ENCODE measurements around the gene CEP350.

DNA sequence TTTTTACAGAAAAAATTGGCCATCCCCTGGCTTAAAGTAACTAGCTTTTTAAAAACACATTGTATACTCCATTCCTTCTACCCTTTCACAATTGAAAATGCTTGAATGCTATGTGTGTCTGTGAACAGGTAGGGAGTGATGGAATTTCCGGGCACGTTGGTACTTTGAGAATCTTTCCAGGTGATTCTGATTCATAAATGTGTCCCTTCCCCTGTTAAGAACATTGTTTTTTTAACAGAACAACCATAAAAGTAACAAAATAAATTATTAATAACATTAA is 142.7 kb downstream of the CEP350 start:
- TF ChIP-seq, protein P1, sequence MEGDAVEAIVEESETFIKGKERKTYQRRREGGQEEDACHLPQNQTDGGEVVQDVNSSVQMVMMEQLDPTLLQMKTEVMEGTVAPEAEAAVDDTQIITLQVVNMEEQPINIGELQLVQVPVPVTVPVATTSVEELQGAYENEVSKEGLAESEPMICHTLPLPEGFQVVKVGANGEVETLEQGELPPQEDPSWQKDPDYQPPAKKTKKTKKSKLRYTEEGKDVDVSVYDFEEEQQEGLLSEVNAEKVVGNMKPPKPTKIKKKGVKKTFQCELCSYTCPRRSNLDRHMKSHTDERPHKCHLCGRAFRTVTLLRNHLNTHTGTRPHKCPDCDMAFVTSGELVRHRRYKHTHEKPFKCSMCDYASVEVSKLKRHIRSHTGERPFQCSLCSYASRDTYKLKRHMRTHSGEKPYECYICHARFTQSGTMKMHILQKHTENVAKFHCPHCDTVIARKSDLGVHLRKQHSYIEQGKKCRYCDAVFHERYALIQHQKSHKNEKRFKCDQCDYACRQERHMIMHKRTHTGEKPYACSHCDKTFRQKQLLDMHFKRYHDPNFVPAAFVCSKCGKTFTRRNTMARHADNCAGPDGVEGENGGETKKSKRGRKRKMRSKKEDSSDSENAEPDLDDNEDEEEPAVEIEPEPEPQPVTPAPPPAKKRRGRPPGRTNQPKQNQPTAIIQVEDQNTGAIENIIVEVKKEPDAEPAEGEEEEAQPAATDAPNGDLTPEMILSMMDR (conservative IDR thresholded peaks at IDR 0.05 in 1 of 2, IDR thresholded peaks at IDR 0.05 in 1 of 2; ENCODE audit: extremely low read depth in 1 of 2, insufficient read depth in 1 of 2, low read depth in 1 of 2, low read length in 2 of 2): no peak
- no peak for TF ChIP-seq EZH2 (IDR thresholded peaks at IDR 0.05; ENCODE audit: borderline replicate concordance, low read length)
